Fibroblast of skin of right biceps (primary cell): ENCODE measurements around the gene IFT88.
A peak's percentile ranks its signal among the peaks of the same experiment; 100 is the strongest.

Experiments used
- DNase-seq: peaks from one replicate; pipeline ENCODE4 v3.0.0-alpha.2; 2013

Gene IFT88

DNA sequence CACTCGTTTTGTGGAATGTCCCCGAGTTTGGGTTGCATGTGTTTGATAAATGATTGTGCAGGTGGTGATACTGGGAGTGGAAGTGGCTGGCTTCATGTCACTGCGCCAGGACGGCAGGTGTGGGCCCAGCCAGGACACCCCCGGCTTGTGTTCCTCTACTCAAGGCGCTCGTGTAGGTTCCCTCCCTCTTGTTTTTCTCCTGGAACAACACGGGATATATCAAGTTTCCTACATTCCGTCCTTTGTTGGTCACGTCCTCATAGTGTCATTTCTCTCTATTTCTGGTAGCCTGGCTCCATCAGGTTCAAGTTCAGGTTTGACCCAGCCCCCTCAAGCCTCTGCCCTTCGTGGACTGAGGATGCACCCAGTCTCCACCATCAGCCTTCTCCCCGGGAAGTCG lies 152.8 kb downstream of the IFT88 start:
- DNase-seq: no peak

GRCh38 chr13:20720499-20720898 lies 153.5 kb downstream of the IFT88 start:
- DNase-seq: no peak

- no peak for DNase-seq
Observed at GRCh38 chr13:20721058-20721453, 154.1 kb downstream of the IFT88 start.

GRCh38 chr13:20721454-20722357 lies 154.7 kb downstream of the IFT88 start:
- DNase-seq: peak; percentile 71

DNA sequence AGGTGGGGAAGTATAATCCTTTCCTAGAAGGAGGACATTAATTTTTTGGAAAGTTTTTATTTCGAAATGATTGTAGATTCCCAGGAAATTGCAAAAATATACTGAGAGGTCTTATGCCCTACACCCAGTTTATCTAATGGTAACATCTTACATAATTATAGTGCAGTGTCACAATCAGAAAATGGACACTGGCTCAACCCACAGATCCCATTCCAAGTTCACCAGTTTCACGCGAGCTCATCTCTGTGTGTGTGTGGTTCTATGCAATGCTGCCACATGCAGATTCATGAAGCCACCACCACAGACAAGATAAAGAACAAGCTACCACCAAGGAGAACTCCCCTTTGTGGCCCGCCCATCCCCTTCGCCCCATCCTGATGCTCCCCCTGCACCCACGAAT lies 160.9 kb downstream of the IFT88 start:
- DNase-seq: no peak

- no peak for DNase-seq
Observed at GRCh38 chr13:20728579-20729311, 161.8 kb downstream of the IFT88 start.

GRCh38 chr13:20729633-20730585 lies 163.0 kb downstream of the IFT88 start:
- no peak for DNase-seq

- DNase-seq: no peak
Observed at GRCh38 chr13:20738616-20739015, 171.7 kb downstream of the IFT88 start.

DNA sequence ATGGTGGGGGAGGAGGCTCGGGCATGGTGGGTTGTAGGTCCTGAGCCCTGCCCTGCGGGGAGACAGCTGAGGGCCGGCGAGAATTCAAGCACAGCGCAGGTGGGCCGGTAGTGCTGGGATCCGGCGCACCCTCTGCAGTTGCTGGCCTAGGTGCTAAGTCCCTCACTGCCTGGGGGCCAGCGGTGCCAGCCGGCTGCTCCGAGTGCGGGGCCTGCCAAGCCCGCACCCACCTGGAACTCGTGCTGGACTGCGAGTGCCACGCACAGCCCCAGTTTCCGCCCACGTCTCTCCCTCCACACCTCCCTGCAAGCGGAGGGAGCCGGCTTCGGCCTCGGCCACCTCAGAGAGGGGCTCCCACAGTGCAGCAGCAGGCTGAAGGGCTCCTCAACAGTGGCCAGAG lies 173.1 kb downstream of the IFT88 start:
- DNase-seq: no peak
